ENCODE data around the gene PAX7.
"Not testable (repeated sequence)": the region's sequence is repeated elsewhere in the genome, so short reads cannot be mapped to it uniquely, and the experiment has no call there.

Gene PAX7

DNA sequence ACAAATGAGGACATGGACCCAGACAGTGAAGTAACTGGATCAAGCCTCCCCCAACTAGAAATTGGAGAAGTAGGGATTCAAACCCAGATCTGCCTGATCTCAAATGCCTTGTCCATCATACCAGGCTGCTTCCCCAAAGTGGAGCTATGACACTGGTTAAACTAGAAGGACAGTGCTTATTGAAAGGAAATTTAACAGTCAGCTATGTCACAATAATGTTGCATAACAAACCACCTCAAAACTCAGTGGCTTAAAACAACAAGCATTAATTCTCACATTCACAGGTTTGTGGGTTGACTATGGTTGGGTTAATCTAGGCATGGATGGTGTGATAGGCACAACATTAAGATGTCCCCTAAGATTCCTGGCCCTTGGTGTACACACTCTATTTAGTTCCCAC, 121.8 kb downstream of the PAX7 start:
- no peak for DNase-seq (ENCODE audit: low read depth, low spot score)

DNA sequence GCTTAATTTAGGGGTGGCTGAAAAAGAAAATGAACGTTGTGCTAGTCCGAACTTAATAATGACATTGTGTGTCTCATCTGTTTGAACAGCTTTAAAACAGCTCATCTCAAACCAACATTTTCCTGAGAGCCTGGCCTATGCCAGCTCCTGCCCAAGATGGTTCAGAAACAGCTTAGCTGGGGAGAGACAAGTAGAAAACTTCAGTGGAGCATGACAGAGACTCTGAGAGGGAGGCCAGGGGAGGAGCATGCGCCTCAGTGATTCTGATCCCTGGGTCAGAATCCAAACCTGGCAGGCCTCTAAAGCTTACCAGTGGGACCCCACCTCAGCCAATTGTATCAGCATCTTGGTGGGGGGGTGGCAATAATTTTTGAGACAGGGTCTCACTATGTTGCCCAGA, 129.5 kb downstream of the PAX7 start:
- DNase-seq (ENCODE audit: low read depth, low spot score): no peak

DNA sequence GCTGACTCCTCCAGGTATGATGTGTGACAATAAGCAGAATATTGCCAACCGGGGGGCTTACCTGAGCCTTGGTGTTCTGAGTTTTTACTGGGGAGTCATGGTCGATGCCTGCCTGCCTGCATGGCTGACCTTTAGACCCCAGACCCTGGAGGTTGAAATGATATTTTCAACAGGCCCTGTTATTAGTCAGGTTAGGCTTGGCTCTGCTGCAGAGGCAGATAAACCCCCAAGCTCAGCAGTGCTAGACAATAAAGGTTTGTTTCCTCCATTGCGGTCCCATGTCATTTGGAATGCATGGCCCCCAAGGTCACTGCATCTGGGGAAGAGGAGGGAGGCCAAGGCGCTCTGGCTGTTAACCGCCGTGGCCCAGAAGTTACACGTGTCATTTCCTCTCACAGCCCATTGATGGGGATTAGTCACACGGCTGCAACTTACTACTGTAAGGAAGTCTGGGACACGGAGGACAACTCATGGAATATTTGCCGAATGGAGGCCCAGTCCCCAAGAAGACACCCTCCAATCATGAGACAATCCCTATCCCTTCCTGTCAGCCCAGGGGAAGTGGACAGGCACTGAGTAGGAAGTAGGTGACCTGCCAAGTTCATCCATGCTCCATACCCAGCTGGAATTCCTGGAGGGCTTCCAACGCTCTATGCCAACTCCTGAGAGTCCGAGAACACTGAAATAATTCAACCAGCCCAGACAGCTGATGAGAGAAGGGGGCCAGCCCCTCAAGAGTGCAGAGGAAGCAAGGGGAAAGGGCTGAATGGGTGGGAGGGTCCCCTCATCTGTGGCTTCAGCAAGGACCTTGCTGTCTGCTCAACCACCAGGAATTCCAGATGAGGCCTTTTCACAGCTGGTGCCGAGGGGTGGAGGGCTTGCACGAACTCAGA, 131.5 kb downstream of the PAX7 start:
- DNase-seq (ENCODE audit: low read depth, low spot score): no peak

DNA sequence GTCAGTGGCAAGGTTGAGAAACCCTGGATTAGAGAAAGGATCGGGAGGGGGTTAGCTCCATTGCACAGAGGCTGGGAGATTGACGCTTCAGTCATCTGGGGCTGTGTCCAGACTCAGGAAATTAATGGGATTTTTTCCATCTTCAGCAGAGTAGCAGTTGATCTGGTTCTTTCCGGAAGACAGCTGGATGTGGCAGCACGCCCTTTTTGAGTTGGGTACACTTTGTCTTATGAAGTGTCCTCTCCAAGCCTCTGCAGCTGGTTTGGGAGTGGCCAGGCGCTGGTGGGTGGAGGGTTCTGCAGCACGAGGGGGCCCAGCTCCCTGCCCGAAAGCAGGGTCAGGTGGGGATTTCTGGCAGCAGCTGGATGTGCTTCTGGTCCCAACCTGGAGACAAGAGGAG, 133.7 kb downstream of the PAX7 start:
- no peak for DNase-seq (ENCODE audit: low read depth, low spot score)

DNA sequence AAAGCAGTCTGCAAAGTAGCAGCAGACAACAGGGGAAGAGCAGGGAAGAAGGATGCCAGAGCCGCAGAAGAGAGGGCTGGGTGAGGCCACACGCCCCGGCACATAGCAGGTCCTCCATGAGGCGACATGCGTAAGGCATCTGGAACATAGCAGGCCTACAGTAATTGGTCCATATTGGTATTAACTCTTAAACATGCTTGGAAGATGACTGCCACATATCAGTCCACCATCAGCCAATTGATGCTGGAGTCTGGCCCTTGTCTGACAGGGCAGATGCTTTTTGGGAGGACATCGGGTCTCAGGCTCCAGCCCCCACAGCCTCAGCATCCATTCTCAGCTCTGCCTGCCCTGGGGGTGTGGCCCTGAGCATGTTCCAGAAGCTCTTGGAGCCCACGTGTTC, 135.1 kb downstream of the PAX7 start:
- DNase-seq (ENCODE audit: low read depth, low spot score): no peak

DNA sequence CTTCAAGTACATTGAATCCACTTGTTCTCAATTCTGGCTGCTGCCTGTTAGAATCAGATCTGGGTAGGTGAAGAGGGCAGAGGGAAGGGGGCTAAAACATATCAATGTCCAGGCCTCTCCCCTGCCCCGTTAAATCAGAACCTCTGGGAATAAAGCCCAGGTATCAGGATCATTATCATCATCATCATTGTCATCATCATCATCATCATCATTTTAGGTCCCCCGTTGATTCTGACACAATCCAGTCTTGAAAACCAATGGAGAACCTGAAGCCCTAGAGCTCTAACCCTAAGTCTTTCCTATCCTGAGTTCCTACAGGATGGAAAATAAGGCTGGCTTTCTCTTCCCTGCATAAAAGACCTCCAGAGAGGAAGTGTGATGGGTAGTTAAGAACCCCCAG, 135.7 kb downstream of the PAX7 start:
- DNase-seq (ENCODE audit: low read depth, low spot score): no peak

DNA sequence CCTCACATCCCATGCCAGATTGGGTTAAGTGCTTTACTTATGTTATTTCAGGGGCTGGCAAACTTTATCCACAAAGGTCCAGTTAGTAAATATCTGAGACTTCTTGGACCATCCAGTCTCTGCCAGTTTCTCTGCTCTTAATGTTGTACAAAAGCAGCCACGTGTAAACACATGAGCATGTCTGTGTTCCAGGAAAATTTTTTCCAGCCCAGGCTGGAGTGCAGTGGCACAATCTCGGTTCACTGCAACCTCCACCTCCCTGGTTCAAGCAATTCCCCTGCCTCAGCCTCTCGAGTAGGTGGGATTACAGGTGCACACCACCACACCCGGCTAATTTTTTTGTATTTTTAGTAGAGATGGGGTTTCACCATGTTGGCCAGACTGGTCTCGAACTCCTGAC, 136.9 kb downstream of the PAX7 start:
- DNase-seq (ENCODE audit: low read depth, low spot score): not testable (repeated sequence)

DNA sequence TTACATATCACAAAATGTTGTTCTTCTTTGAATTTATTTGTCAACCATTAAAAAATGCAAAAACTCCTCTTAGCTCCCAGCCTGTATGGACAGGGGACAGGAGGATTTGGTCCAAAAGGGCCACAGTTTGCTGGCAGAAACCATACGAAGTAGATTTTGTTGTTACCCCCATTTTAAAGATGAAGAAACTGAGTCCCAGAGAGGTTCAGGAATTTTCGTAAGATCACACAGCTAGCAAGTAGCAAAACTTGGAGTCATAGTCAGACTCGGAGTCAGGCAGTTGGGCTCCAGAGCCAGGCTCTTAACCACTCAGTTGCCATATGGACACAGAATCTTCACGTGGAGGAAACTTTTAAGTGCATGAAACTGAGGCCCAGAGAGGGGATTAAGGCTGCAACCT, 137.4 kb downstream of the PAX7 start:
- DNase-seq (ENCODE audit: low read depth, low spot score): no peak

DNA sequence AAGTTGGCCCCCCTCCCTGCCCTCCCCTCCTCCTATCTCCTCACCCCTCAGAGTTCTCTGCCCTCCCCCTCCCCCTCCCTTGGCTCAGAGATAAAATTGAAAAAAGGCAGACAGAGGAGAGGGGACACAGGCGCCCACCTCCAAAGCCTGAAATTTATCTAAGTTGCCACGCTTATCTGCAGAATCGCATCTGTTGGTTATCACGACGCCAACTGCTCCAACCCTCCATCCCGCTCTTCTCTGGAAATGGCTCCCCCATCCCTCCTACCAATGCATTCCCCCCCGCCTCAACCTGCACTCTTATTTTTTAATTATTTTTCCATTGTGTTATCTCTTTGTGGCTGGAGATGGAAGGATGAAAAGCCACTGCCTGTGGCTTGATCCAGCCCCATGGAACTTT, 138.5 kb downstream of the PAX7 start:
- no peak for DNase-seq (ENCODE audit: low read depth, low spot score)

DNA sequence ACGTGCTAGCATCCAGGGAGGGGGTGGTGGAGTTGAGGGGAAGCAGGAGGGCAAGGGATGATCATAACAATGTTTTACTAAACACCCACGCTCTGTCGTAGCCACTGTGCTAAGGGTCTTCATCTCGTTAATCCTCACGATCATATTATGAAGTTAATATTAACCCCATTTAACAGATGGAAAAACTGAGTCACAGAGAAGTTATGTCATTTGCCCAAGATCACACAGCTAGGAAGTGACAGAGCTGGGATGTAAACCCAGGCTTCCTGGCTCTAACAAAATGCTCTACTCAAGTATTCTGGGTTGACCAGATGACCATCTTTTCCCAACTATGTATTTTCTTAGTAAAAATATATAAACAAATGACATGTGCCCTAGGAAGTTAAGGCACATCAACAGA, 140.2 kb downstream of the PAX7 start:
- DNase-seq (ENCODE audit: low read depth, low spot score): no peak

DNA sequence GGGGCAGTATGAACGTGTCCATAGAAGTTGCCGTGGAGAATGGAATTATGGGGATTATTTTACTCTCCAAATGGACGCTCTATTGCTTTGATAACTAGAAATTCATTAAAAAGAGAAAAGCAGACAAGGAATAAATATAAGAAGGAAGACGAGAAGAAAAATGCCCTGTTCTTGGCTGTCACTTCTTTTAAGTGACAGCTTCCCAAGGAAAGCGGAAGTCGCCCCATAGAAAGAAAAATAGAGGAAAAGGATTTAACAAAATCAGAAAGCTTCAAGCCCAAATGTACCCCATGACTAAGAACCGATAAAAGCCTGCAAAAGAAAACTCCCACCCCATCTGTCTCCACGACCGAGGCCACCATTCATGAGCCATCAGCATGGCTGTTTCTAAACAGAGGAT, 143.1 kb downstream of the PAX7 start:
- no peak for DNase-seq (ENCODE audit: low read depth, low spot score)

DNA sequence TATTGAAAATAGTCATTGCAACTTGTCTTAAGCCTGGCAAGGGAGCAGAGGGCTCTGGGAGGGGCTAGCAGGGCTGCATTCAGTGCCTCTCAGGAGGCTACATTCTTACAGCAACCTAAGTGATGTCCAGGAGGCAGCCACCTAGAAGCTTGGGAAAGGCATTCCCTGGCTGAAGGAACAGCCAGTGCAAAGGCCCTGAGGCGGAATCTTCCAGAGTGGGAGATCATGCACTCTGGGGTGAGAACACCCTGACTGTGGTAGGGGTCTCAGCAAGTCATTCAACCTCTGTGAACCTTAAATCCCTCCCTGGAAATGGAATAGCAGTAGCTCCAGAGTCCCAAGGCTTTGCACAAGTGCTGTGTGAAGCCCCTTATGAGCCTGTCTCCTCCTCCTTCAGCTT, 144.7 kb downstream of the PAX7 start:
- no peak for DNase-seq (ENCODE audit: low read depth, low spot score)

DNA sequence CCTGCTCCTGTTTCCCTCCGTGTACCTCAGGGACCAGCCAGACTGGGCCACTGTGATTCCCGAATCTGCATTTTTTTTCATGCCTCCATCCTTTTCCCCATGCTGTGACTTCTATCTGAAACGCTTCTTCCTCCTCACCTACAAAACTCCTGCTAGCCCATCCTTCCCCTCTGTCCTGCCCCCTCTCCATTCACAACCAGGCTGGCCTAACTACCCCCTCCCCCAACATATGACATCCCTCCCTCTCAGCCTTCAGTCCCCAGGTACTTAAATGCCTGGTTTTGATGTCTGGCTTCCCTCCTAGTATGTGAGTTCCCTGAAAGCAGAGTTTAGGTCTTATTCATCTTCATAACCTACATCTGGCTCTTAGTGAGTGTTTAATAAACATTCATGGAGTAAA, 146.1 kb downstream of the PAX7 start:
- no peak for DNase-seq (ENCODE audit: low read depth, low spot score)

DNA sequence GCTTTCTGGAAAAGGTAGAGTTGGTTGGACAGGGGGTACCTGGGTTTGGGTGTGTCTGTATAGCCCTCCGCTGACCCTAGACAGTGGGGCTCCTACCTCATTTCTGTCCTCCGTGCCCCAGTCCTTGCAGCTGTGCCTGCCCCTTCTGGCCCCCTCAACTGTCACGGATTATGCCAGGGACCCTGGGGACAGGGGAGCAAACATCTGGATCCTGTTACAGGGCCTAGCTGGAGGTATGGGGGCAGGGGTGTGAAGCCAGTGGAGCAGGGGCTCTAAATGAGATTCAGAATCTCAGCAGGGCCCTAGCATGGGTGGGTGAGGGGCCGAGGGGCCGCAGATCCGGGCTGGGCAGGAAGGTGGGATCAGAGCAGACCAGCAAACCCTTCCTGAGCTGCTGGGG, 147.8 kb downstream of the PAX7 start:
- no peak for DNase-seq (ENCODE audit: low read depth, low spot score)

DNA sequence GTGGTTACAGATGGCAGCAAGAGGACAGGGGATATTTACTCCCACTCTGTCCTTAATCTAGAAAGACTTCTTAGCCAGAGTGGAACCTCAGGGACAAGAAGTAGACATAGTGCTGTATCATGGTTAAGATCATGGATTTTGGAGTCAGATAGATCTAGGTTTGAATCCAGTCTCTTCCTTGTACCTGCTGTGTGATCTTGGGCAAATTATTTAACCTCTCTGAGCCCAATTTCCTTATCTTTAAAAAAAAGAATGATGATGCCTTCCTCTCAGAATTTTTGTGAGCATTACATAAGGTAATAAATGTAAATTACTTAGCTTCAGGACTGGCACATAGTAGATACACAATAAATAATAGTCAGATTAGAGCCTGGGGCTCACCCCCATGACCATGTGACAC, 150.4 kb downstream of the PAX7 start:
- DNase-seq (ENCODE audit: low read depth, low spot score): no peak

DNA sequence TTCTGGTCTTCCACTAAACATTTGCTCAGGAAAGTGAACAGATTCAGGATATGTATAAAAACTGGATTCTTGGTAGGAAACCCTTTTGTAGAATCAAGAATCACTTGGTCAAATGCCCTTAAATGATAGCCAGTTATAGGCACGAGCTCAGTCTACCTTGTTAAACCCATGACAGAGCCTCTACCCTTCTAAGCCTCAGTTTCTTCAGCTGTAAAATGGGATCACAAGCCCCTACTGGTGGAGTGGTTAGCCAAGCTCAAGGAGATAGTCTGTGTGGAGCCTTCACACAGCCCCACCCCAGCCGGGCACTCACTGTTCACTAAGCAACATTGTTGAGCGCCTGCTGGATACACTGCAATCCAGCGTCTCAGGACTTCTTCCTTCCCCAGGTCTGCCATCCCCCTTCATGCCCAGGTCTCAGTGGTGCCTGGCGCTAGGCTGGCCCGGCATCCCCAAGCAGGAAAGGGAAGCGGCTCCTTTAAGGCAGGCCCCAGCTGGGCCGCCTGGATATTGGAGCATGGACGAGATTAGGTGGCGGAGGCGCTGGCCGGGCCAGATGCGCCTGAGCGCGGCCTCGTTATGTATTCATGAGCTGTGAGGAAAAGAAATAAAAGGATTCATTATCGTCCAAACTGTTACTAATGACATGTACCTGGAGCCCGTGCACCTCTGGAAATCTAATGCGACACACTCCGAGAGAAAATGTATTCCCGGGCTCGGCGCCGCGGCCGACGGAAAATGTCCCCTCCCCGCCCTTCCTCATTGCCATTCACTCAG, 153.2 kb downstream of the PAX7 start:
- DNase-seq (ENCODE audit: low read depth, low spot score): no peak

DNA sequence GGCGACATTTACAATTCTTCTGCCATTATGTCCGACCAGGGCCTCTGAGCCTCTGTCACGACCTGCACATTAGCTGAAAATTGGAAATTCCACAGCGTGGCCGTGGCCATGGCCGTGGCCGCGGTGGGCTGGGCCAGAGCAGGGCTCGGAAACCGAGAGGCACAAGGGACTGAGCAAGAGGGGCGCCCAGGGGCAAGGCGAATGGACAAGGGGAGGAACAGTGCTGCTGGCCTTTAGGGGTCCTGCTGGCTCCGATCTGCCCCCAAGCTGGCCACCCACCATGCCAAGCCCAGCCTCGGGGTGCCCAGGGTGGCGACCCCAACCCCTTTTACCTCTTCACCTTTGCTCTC, 153.8 kb downstream of the PAX7 start:
- no peak for DNase-seq (ENCODE audit: low read depth, low spot score)

DNA sequence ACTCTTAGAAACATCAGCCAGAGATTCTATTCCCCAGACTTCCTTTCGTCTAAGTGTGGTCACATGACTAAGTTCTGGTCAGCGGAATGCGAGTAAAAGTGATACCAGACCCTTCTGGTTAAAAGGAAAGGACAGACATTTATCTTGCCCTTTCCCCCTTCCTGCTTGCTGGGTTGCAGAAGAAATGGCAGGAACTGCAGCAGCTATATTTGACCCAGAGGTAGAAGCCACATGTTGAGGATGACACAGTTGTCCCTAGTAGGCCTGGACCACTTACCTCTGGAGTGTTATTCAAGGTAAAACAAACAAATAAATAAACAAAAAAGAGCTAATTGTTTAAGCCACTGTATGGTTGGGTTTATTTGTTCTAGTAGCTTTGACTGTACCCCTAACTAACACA, 155.5 kb downstream of the PAX7 start:
- no peak for DNase-seq (ENCODE audit: low read depth, low spot score)

DNA sequence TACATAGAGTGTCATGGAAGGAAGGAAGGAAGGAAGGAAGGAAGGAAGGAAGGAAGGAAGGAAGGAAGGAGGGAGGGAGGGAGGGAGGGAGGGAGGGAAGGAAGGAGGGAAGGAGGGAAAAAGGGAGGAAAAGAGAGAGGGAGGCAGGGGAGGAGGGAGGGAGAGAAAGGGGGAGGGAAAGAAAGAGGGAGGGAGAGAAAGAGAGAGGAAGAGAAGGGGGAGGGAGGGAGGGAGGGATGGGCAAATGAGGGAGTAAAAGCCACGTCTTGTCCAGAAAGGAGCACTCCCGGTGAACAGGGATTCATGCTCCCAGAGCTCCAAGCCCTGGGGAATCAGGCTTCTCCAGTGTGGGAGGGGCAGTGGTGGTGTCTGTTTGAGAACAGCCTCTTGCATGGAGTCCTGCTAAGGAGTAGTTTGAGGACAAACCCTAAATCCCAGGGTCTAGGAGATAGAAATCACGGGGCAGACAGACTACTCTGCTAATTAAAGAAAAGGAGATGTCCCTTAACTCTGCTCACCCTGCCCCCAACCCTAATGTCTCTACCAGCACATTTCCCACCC, 157.3 kb downstream of the PAX7 start:
- no peak for DNase-seq (ENCODE audit: low read depth, low spot score)

DNA sequence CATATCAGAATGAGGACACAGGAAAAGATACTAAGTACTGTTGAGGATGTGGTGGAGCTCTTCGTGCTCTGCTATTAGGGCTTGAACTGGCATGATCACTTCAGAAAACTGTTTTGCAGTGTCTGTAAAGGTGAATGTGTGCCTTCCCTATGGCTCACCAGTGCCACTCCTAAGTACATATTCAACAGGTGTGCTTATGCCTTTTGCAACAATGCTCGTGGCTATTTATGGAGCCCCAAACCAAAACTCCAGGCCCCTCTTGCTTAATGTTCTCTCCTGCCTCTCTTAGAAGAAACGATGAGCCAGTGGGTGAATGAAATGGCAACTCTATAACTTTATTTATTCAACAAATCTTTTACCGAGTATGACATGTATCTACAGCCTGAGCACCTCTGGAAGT, 158.6 kb downstream of the PAX7 start:
- DNase-seq (ENCODE audit: low read depth, low spot score): no peak

DNA sequence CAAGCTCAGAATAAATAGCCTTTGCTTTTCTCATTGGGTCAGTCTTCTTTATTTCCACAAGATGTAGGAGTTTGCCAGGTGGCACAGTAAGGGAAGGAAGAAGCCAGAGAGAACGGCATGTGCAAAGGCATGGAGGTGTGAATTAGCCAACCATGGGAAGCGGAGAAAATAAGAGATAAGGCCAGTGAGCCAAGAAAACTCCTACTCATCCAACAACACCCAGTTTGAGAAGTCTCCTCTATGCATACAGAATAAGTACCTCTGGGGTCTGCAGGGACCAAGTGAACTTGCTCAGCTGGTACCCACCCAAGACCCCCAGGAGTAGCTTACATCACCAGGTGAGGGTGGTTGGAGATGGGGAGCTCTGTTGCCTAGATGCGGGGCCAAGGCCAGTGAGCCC, 162.1 kb downstream of the PAX7 start:
- no peak for DNase-seq (ENCODE audit: low read depth, low spot score)

DNA sequence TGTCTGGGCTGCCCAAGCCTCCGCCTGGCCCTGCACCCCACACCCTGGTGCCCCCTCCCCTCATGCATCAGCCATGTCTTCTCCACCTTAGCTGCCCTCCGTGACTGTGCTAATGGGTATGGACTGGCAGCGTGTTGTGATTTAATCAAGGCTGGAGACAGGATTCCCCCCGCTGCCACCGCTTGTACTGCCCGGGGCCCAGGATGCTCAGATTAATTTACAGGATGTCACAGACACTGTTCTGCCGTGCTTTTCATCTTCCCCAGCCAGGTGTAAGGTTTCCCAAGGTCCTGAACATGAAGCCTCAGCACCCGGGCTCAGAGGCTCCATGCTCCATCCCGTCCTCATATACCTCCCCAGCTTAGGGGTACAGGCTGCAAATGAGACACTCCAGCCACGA, 162.5 kb downstream of the PAX7 start:
- no peak for DNase-seq (ENCODE audit: low read depth, low spot score)

DNA sequence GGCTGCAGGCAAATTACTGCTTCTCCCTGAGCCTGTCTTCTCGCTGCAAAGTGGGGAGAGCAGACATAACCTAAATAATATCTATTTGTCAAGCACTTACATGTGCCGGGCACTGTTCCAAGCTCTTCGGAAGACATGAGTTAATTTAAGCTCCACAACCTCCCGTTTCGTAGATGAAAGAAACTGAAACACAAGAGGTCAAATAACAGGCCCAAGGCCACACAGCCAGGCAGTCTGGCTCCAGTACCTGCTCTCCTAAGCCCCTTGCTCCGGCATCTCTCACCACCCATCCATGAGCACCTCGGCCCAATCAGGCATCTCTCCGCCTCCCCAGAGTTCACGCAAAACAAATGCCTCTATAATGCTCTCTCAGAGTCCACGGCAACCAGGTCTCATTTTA, 163.4 kb downstream of the PAX7 start:
- no peak for DNase-seq (ENCODE audit: low read depth, low spot score)
